ENCODE results near the gene GBF1.
"Not testable (repeated sequence)": the region's sequence is repeated elsewhere in the genome, so short reads cannot be mapped to it uniquely, and the experiment has no call there.

The GBF1 gene

GRCh38 chr10:102306006-102306405, 60.7 kb downstream of the GBF1 start:
- DNase-seq, result no peak

- DNase-seq, result no peak
Observed at GRCh38 chr10:102306710-102307109, 61.4 kb downstream of the GBF1 start.

DNA sequence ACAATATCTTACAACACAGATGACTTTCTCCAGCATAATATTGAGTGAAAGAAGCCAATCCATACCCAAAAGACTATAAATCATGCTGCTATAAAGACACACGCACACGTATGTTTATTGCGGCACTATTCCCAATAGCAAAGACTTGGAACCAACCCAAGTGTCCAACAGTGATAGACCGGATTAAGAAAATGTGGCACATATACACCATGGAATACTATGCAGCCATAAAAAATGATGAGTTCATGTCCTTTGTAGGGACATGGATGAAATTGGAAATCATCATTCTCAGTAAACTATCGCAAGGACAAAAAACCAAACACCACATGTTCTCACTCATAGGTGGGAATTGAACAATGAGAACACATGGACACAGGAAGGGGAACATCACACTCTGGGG, 63.0 kb downstream of the GBF1 start:
- DNase-seq, result not testable (repeated sequence)

- no peak for DNase-seq
Observed at GRCh38 chr10:102309236-102309635, 63.9 kb downstream of the GBF1 start.

DNA sequence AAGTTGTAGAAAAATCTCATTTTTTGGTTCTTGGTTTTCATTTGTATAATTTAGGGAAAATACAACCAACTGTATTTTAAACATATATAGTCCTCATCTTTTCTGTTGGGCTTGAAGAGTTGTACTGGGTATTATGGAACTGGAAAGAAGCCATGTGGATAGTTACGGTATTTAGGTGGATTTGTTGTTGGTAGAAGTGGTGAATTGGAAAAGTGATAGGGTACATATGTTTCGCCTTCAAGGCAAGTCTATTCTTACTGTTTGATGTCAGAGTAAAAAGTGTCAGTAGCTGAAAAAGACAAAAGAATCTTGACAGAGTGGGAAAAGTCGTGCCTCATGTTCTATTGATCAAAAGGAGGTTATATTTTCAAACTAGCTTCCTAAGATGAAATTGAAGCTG, 64.6 kb downstream of the GBF1 start:
- no peak for DNase-seq

- no peak for DNase-seq
Observed at GRCh38 chr10:102310361-102311024, 65.2 kb downstream of the GBF1 start.

DNA sequence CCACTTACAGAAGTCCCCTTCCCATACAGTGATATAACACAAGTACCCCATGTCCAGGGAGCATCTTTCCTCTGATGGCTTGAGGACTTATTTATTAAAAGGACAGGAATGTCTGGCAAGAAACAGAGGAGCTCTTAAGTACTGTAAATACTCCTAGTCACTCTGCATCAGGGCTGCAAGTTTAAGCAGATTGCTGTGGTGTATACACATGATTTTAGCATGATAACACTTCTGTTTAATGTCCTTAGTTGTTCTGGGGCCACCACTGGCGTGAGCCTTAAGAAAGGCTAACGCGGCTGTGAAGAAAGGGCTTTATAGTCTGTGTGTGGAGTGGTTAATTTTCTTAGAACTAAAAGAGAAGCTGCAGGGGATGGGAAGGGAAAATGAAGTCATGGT, 65.7 kb downstream of the GBF1 start:
- no peak for DNase-seq

DNA sequence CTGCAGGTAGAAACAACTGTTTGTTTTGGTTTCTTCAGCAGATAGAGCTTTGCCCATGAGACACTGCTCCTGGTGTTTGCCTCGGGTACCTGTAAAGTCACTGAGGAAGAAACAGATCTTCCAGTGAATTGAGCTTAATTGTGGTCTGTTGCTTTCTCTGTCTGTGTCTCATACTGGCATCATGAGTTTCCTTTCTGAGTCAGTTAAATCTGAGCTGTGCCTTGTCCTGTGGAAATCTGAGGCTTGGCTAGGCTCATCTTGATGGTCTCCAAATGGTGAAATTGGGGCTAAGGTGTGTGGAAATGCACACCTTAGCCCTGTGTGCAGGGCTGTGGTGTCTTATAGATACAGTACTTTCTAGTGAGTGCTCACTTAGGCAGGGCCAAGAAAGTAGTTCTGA, 67.4 kb downstream of the GBF1 start:
- no peak for DNase-seq

GRCh38 chr10:102313221-102313896, 68.0 kb downstream of the GBF1 start:
- no peak for DNase-seq

DNA sequence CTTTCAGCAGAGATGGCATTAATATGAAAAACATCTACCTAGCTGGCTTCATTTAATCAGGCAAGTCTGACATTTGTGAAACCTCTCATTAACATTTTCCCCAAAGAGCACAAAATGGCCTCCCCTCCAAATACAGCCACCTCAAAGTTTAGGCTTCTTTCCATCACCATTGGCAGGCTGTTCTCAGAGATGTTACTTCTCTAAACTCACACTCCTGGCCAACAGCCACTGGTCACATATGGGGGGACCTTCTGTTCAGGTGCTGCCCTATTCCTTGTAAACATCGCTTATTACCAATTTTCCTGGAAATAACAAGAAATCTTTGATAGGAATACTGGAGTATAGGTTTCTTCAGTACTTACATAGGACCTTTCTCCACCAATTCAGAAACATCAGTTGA, 69.5 kb downstream of the GBF1 start:
- no peak for DNase-seq

GRCh38 chr10:102316421-102316820, 71.1 kb downstream of the GBF1 start:
- DNase-seq, result no peak

- no peak for DNase-seq
Observed at GRCh38 chr10:102322914-102323313, 77.6 kb downstream of the GBF1 start.

GRCh38 chr10:102324061-102324460, 78.7 kb downstream of the GBF1 start:
- no peak for DNase-seq

GRCh38 chr10:102326031-102326430, 80.7 kb downstream of the GBF1 start:
- no peak for DNase-seq

- DNase-seq, result peak; percentile 27
Observed at GRCh38 chr10:102327002-102327401, 81.7 kb downstream of the GBF1 start.

GRCh38 chr10:102327641-102328040, 82.3 kb downstream of the GBF1 start:
- DNase-seq, result no peak

GRCh38 chr10:102332772-102333171, 87.4 kb downstream of the GBF1 start:
- no peak for DNase-seq

DNA sequence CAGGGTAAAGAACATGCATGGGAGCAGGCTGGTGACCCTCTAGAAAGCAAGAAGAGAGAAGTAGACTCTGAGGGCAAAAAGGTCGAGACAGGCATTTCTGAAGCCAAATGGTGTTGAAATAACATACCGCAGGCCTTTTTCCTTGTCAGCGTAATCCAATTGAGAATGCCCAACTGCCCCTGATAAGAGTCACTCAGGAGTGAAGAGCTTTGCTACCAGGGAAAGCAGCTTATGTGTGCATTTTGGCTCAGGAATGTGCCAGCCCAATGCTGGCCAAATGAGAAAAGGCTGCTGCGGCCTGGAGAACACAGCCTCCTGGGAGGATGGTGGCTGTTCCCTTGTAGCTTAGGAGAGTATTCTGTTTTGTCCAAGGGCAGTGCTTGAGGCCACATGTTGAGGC, 88.8 kb downstream of the GBF1 start:
- DNase-seq, result no peak

GRCh38 chr10:102335184-102335583, 89.9 kb downstream of the GBF1 start:
- no peak for DNase-seq

GRCh38 chr10:102341038-102341688, 95.8 kb downstream of the GBF1 start:
- DNase-seq, result no peak

DNA sequence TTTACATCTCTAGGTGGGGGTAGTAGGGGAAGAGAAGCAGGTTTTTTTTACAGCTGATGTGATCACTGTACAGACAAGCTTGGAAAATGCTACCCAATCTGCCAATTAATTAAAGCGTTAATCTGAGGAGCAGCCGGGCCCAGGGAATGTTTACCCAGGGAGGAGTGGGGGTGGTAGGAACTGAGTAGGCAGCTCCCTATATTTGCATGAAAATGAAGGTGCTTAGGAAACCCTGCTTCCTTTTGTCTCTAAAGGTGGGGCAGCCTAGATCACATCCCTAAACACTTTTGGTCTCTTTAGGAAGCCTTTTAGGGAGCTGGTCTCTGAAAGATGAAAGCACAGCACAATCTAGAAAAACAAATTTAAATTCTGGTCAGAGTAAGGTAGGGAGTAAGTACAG, 97.1 kb downstream of the GBF1 start:
- DNase-seq, result no peak

GRCh38 chr10:102342958-102343357, 97.6 kb downstream of the GBF1 start:
- DNase-seq, result no peak

DNA sequence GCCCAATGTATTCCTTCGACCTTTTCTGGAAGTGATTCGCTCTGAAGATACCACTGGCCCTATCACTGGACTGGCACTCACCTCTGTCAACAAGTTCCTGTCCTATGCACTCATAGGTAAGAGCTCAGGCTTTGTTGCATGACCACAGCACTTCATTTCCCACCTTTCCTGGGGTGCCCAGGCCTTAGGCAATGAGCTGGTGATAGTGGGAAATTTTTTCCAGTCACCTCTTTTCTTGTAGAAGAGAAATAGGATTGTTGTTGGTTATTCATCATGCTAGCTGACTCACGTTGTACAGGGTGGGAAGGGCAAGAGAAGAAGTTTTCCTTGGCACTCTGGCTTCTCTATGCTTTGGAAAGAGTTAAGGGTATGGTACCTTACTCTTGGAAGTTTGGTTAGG, 98.7 kb downstream of the GBF1 start:
- DNase-seq, result no peak

- no peak for DNase-seq
Observed at GRCh38 chr10:102347236-102347828, 102.0 kb downstream of the GBF1 start.

Measured in DMS79 treated with DMSO at 0.1 percent for 48 hours (cell line).